GM13976 (cell line): ENCODE measurements around the gene HPSE2.

Experiments
- DNase-seq: peaks from one replicate; pipeline ENCODE4 v3.0.0; 2012; ENCODE audit warnings: low spot score
- CTCF ChIP-seq: IDR thresholded peaks from 2 replicates; pipeline ENCODE4 v1.5.1; 2012; ENCODE audit warnings: borderline replicate concordance, mild to moderate bottlenecking; ENCODE audit not compliant: insufficient read depth; ENCODE audit errors: extremely low read depth, missing control alignments, control extremely low read depth
- in situ Hi-C: fragments of 300-500 bp; cut with MboI; formaldehyde crosslinking; loops from one replicate; pipeline ENCODE4 v1.12.0; 2022; ENCODE audit warnings: low sequenced_read_pairs, mixed read lengths, inconsistent platforms; ENCODE audit not compliant: unreplicated experiment

Gene HPSE2

DNA sequence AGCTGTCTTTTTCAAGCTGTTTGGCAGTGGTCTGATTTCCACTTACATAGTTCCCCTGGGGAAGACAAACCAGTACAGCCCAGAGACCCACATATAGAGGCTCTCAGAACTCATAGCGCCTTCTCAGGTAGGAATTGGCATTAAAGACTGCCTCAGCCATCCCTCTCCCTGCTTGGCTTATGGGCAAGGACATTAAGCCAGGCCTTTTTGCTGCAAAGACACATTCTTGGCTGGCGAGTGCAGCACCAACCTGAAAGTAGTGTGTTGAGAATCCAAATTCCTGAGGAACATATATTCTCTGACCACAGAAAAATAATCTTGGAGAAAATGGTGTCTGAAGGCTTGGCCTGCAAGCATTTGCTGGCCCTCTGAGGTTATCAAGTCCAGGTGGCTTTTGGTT, 749.7 kb downstream of the HPSE2 start:
- DNase-seq: no peak
- no peak for TF ChIP-seq CTCF
- in situ Hi-C loops: no loop called here

GRCh38 chr10:98483658-98484057, 752.0 kb downstream of the HPSE2 start:
- TF ChIP-seq CTCF: no peak
- in situ Hi-C loops: no loop called here
- no peak for DNase-seq

DNA sequence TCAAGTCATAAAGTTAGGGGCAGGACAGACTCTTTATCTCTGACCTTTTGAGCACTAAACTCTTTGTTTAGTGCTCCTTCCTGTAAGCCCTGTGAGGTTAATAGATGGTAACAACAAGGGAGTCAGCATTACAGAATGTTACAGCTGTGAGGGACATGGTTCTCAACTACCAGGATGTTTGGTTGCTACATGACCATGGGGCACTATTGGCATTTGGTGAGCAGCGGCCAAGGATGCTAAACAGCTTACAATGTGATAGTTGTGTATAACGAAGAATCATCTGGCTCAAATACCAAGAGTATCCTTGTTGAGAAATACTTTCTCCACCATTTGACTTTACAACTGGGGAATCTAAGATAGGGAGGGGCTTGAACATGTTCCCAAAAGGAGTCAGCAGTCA, 753.6 kb downstream of the HPSE2 start:
- DNase-seq: no peak
- no peak for TF ChIP-seq CTCF
- in situ Hi-C loops: no loop called here

GRCh38 chr10:98481404-98481945, 754.2 kb downstream of the HPSE2 start:
- no peak for DNase-seq
- in situ Hi-C loops: no loop called here
- TF ChIP-seq CTCF: no peak

DNA sequence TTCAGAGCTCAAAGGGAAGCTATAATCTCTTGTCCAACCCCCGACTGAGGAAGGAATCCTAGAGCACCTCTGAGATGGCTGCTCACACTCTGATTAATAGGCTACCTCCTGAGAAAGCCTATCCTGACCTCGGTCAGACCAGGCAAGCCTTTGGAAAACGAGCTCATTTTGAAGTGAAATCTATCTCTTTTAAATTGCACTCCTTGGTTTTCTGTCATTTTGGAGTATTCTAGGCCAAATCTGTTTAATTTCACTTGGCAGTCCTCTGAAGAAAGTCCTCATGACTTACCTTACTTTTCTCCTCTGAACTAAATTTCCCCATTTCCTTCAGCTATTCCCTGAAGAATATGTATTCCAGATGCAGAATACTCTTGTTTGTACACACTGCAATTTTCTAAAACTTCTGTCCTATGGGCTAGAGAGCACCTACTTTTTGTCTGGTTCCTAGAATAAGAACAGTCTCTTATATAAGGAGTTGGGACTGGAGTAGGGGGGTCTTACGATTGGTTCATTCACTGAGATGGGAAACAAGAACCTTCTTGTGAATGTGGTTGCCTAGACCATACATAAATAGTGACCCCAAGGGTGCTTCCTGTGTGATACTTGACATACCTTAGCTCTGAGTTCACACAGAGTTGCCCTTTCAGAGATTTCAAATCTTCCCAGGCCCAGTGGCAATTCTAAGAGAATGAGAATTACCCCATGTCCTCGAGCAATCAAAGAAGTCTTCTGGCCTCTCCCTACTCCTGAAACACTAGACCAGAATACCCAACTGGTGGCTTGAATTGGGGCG, 757.0 kb downstream of the HPSE2 start:
- in situ Hi-C loops: no loop called here
- peak; percentile 26 for DNase-seq
- TF ChIP-seq CTCF: no peak

GRCh38 chr10:98477861-98478260, 757.8 kb downstream of the HPSE2 start:
- in situ Hi-C loops: no loop called here
- DNase-seq: no peak
- TF ChIP-seq CTCF: no peak

- no peak for TF ChIP-seq CTCF
- in situ Hi-C loops: loop anchor here (25.0 kb wide), 2 partner anchors 563 to 763 kb away; partner anchors contain the start of gene HPSE2
- peak; percentile 36 for DNase-seq
Observed at GRCh38 chr10:98474628-98475027, 761.0 kb downstream of the HPSE2 start.
